Adipose tissue (tissue), 3 donors: ENCODE measurements around the gene KCNB1. TPM values are rescaled to one million over a fixed set of nuclear protein-coding genes. Genes with fewer than 3 reads are reported as not detected.

Experiments used
- H3K27ac ChIP-seq: one replicate; pipeline ENCODE4 v1.5.1; 2013; ENCODE audit warnings: low read depth, low read length
- WGBS, 3 donors: extraction: QIAGEN DNeasy Blood & Tissue Kit; methylation state at CpG; one replicate each; pipeline ENCODE4 v1.1.7; 2013; 5-methylcytosine and 5-hydroxymethylcytosine counted together
- polyA plus RNA-seq, 3 donors: library from polyadenylated mRNA; stranded (reverse); fragments of 200-250 nt; gene quantifications; one replicate each; pipeline ENCODE4 v1.2.3, GENCODE V29; 2013
- donor health status: healthy with polysubstance abuse.
- donor health status: Bipolar disorder and iron deficiency.
- donor health status: healthy.

The KCNB1 gene
- polyA plus RNA-seq, 3 donors, result 0.64 to 4.2 (median 1.3) TPM

- WGBS, 3 donors, result 76 to 91% (median 88%) methylated on average over 6 of the region's 6 CpGs
- H3K27ac ChIP-seq, result no peak overlapping the region
Observed at GRCh38 chr20:49455691-49456090, 26.8 kb downstream of the KCNB1 start.

GRCh38 chr20:49452011-49452482 is 30.4 kb downstream of the KCNB1 start:
- 28 to 41% (median 40%) methylated on average over 9 of the region's 9 CpGs for WGBS, 3 donors
- no peak overlapping the region for H3K27ac ChIP-seq

- H3K27ac ChIP-seq, result no peak overlapping the region
- WGBS, 3 donors, result 39 to 70% (median 62%) methylated on average over 14 of the region's 14 CpGs
Observed at GRCh38 chr20:49450281-49450721, 32.2 kb downstream of the KCNB1 start.

- WGBS, 3 donors, result 76 to 81% (median 81%) methylated on average over 6 of the region's 6 CpGs
- no peak overlapping the region for H3K27ac ChIP-seq
Observed at GRCh38 chr20:49448917-49449316, 33.6 kb downstream of the KCNB1 start.

- no peak overlapping the region for H3K27ac ChIP-seq
- whole genome bisulfite sequencing, 3 donors, result 37 to 44% (median 43%) methylated on average over 5 of the region's 5 CpGs
Observed at GRCh38 chr20:49447946-49448809, 34.3 kb downstream of the KCNB1 start.

GRCh38 chr20:49447364-49447763 is 35.1 kb downstream of the KCNB1 start:
- H3K27ac ChIP-seq, result peak overlapping the region; percentile 18
- 56 to 68% (median 66%) methylated on average over 6 of the region's 6 CpGs for WGBS, 3 donors

GRCh38 chr20:49446808-49447207 is 35.7 kb downstream of the KCNB1 start:
- H3K27ac ChIP-seq, result peak overlapping the region; percentile 18
- 16 to 48% (median 24%) methylated on average over 3 to 5 of the region's 5 CpGs for WGBS, 3 donors

GRCh38 chr20:49446080-49446479 is 36.4 kb downstream of the KCNB1 start:
- H3K27ac ChIP-seq, result no peak overlapping the region
- 78 to 96% (median 84%) methylated on average over 3 of the region's 3 CpGs for WGBS, 3 donors

- WGBS, 3 donors, result 11 to 28% (median 17%) methylated on average over 5 of the region's 5 CpGs
- no peak overlapping the region for H3K27ac ChIP-seq
Observed at GRCh38 chr20:49445176-49445575, 37.3 kb downstream of the KCNB1 start.

- H3K27ac ChIP-seq, result no peak overlapping the region
- 86 to 98% (median 92%) methylated on average over 1 of the region's 1 CpG for WGBS, 3 donors
Observed at GRCh38 chr20:49444553-49444990, 37.9 kb downstream of the KCNB1 start.

- H3K27ac ChIP-seq, result no peak overlapping the region
- WGBS, 3 donors, result 77 to 94% (median 87%) methylated on average over 3 of the region's 3 CpGs
Observed at GRCh38 chr20:49437057-49437456, 45.4 kb downstream of the KCNB1 start.

GRCh38 chr20:49435639-49436038 is 46.8 kb downstream of the KCNB1 start:
- WGBS, 3 donors, result 80 to 95% (median 92%) methylated on average over 5 of the region's 5 CpGs

GRCh38 chr20:49433333-49433732 is 49.1 kb downstream of the KCNB1 start:
- WGBS, 3 donors, result 59 to 70% (median 68%) methylated on average over 10 of the region's 10 CpGs
- no peak overlapping the region for H3K27ac ChIP-seq

More at GRCh38 chr20:49435639-49436038, 46.8 kb downstream of the KCNB1 start:
- H3K27ac ChIP-seq, result no peak overlapping the region

GRCh38 chr20:49432550-49432949 is 49.9 kb downstream of the KCNB1 start:
- WGBS, 3 donors, result 60 to 85% (median 82%) methylated on average over 3 of the region's 3 CpGs
- H3K27ac ChIP-seq, result no peak overlapping the region

- H3K27ac ChIP-seq, result no peak overlapping the region
- 58 to 66% (median 61%) methylated on average over 4 of the region's 4 CpGs for WGBS, 3 donors
Observed at GRCh38 chr20:49431329-49431728, 51.1 kb downstream of the KCNB1 start.

GRCh38 chr20:49430320-49430719 is 52.1 kb downstream of the KCNB1 start:
- 80 to 96% (median 95%) methylated on average over 2 of the region's 2 CpGs for WGBS, 3 donors
- H3K27ac ChIP-seq, result no peak overlapping the region

- no peak overlapping the region for H3K27ac ChIP-seq
- WGBS, 3 donors, result 51 to 61% (median 60%) methylated on average over 13 of the region's 13 CpGs
Observed at GRCh38 chr20:49427751-49428518, 54.5 kb downstream of the KCNB1 start.

- WGBS, 3 donors, result 0% methylated on average over 1 of the region's 1 CpG
- H3K27ac ChIP-seq, result no peak overlapping the region
Observed at GRCh38 chr20:49426873-49427272, 55.6 kb downstream of the KCNB1 start.

- WGBS, 3 donors, result 70 to 79% (median 72%) methylated on average over 5 of the region's 5 CpGs
- no peak overlapping the region for H3K27ac ChIP-seq
Observed at GRCh38 chr20:49426395-49426794, 56.1 kb downstream of the KCNB1 start.
